HEK293 (cell line): ENCODE results near the gene CELF4.

Source experiments
- CTCF ChIP-seq: fragments of 450-650 bp; formaldehyde crosslinking; IDR thresholded peaks from 2 replicates; pipeline ENCODE4 v1.5.1; 2016; ENCODE audit warnings: missing biosample characterization, missing genetic modification characterization
- PATZ1 ChIP-seq: fragments of 450-650 bp; formaldehyde crosslinking; IDR thresholded peaks from 2 replicates; pipeline ENCODE4 v1.5.1; 2016; ENCODE audit warnings: missing biosample characterization, missing genetic modification characterization
- PRDM1 ChIP-seq: fragments of 450-650 bp; formaldehyde crosslinking; IDR thresholded peaks from 2 replicates; pipeline ENCODE4; 2016; ENCODE audit warnings: missing biosample characterization, missing genetic modification characterization
- PRDM2 ChIP-seq: fragments of 450-650 bp; formaldehyde crosslinking; IDR thresholded peaks from 2 replicates; pipeline ENCODE4 v1.5.1; 2016; ENCODE audit warnings: missing biosample characterization, missing genetic modification characterization, borderline replicate concordance
- ZNF121 ChIP-seq: fragments of 450-650 bp; formaldehyde crosslinking; IDR thresholded peaks from 2 replicates; pipeline ENCODE4 v1.5.1; 2016; ENCODE audit warnings: missing biosample characterization, missing genetic modification characterization
- ZNF174 ChIP-seq: fragments of 450-650 bp; formaldehyde crosslinking; IDR thresholded peaks from 2 replicates; pipeline ENCODE4 v1.5.0; 2017; ENCODE audit warnings: missing biosample characterization, mild to moderate bottlenecking, missing genetic modification characterization
- ZNF18 ChIP-seq: fragments of 450-650 bp; formaldehyde crosslinking; IDR thresholded peaks from 2 replicates; pipeline ENCODE4 v1.5.1; 2016; ENCODE audit warnings: missing biosample characterization, missing genetic modification characterization
- ZNF280C ChIP-seq: fragments of 450-650 bp; formaldehyde crosslinking; IDR thresholded peaks from 2 replicates; pipeline ENCODE4 v1.5.1; 2016; ENCODE audit warnings: missing biosample characterization, missing genetic modification characterization
- ZNF292 ChIP-seq: fragments of 450-650 bp; formaldehyde crosslinking; IDR thresholded peaks from 2 replicates; pipeline ENCODE4 v1.5.1; 2016; ENCODE audit warnings: low read depth, missing biosample characterization, missing genetic modification characterization, borderline replicate concordance
- ZNF362 ChIP-seq: fragments of 450-650 bp; formaldehyde crosslinking; IDR thresholded peaks from 2 replicates; pipeline ENCODE4 v1.5.1; 2016; ENCODE audit warnings: missing biosample characterization, missing genetic modification characterization
- ZNF704 ChIP-seq: fragments of 450-650 bp; formaldehyde crosslinking; IDR thresholded peaks from 2 replicates; pipeline ENCODE4 v1.5.1; 2016; ENCODE audit warnings: missing biosample characterization, missing genetic modification characterization
- ZNF776 ChIP-seq: fragments of 450-650 bp; formaldehyde crosslinking; IDR thresholded peaks from 2 replicates; pipeline ENCODE4 v1.5.0; 2017; ENCODE audit warnings: missing biosample characterization, missing genetic modification characterization, borderline replicate concordance

- TF ChIP-seq PRDM1 (tag by site-specific recombination) (no peak), CTCF (tag by site-specific recombination) (no peak), PATZ1 (tag by site-specific recombination) (no peak), ZNF362 (tag by site-specific recombination) (no peak), ZNF18 (no peak), ZNF280C (no peak), ZNF121 (no peak), ZNF776 (no peak), ZNF704 (tag by site-specific recombination) (no peak), ZNF174 (no peak), PRDM2 (tag by site-specific recombination) (no peak), ZNF292 (tag by site-specific recombination) (no peak)
These were observed 83.6 kb downstream of the CELF4 start for GRCh38 chr18:37482002-37482401.
